ENCODE measurements around the gene PHYKPL.

The PHYKPL gene

DNA sequence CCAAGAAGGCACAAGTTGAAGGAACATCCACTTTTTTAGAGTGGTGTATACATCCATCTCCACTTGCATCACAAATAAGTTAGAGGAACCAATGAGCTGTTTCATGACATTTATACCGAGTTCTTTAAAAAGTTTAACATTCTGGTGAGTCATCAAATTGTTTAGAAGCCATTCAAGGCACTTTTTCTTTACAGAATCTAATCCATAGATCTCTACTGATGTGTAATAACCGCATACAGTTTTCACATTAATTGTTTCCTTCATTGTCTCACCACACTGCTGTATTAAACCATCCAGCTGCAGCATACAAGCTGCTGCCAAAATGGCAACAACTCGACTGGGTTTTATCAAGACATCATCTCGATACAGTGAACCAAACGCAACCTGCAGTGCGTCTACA lies 46.2 kb downstream of the PHYKPL start:
- DNase-seq, result no peak

DNA sequence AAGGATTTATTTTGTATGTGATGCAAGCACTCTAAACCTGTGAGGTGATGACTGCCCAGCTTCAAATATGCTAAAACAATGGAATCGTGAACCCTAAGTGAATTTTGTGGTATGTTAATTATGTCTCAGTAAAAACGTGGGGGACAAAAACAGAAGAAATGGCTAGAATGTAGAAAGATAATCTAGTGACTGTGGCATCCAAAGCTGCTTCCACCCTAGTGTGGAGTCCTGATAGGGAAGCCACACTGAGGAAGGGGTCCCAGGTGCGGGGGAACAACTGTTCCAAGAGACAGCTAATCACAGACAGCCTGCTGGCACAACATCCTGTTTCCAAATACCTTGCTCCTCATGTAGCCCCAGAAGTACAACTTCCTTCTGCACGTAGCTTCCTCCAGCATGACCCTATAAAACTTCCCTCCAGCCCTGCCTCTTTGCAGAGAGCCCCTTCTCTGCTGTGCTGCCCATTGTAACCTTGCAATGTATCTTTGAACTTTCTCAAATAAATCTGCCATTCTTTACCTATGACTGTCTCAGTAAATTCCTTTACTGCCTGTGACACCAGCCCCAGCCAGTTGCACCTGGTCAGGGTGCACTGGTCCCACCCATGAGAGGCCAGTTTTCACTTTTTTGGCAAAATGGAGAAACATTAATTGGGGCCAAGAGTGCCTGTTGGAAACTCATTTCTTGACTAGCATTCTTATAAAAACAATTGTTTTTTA lies 50.3 kb downstream of the PHYKPL start:
- DNase-seq, result no peak

DNA sequence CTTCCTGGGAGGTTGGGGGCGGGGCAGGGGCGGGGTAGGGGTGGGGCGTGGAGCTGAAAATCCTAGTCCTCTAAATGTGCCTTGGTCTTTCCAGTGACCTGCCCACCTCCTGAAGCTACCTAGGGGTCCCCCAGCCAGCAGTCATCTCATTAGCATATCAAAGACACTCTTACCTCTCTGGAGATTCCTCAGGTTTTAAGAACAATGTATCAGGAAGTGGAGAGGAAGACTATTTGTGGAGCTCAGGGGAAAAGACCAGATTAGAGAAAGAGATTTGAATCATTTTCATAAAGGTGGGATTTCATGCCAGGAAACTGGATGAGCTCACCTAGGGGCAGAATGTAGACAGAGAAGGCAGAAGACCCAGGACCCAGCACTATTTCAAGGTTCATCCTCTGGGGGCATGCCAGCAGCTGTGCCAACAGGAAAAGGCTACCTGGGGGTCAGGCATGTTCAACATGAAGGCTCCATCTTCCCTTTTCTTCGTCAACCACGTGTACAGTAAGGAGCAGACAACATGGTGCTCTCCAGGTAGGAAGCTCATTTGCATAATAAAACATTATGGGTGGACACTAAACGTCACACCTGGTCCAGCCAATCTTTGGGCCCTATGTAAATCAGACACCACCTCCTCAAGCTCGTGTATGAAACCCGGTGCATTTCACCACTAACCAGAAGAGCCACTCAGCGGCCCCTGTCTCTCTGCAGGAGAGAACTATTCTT lies 52.3 kb downstream of the PHYKPL start:
- no peak for DNase-seq

DNA sequence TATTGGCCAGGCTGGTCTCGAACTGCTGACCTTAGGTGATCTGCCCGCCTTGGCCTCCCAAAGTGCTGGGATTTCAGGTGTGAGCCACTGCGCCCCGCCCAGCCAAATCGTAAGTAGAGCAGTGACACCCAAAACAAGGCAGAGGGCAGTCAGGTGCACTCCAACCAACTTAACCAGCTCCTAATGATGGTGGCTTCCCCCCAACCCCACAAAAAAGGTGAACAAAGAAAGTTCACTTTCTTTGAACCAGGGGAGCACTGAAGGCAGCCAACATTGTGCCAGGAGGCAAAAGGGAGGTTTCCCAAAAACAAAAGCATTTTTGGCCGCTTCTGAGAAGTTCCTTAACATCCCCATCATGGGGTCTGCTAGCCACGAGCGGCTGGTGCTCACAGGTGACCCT lies 55.0 kb downstream of the PHYKPL start:
- no peak for DNase-seq

- DNase-seq, result no peak
Measured at GRCh38 chr5:178176791-178177190, 55.8 kb downstream of the PHYKPL start.

GRCh38 chr5:178174456-178174855 lies 58.1 kb downstream of the PHYKPL start:
- DNase-seq, result no peak

- no peak for DNase-seq
Measured at GRCh38 chr5:178170455-178170854, 62.1 kb downstream of the PHYKPL start.

GRCh38 chr5:178165581-178165980 lies 67.0 kb downstream of the PHYKPL start:
- DNase-seq, result no peak

- peak; percentile 90 to 91 for DNase-seq
Measured at GRCh38 chr5:178163772-178164735, 68.5 kb downstream of the PHYKPL start.

DNA sequence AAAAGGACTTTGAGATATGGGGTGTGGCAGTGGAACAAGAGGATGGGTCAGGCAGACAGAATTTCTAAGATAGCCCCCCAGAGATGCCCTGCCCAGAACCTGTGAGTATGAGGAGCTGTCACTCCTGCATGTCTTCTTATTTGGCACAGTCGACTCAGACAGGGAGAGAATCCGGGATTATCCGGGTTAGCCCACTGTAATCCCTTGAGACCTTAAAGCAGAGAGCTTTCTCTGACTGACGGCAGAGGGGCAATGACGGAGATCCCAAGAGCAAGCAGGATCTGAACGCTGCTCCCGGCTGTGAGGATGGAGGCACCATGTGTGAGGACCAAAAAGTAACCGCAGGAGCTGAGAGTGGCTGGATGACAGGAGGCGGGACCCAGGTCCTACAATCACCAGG lies 70.1 kb downstream of the PHYKPL start:
- no peak for DNase-seq

- no peak for DNase-seq
Measured at GRCh38 chr5:178160176-178160575, 72.4 kb downstream of the PHYKPL start.

Data from CD4-positive, alpha-beta T cell treated with Interleukin-4 for 1 hour (primary cell).